Loucy (cell line): ENCODE data around the gene RAPGEF5.

Experiments used
- CTCF ChIP-seq: fragments of 200-600 bp; sonication (generic); conservative IDR thresholded peaks from 2 replicates; pipeline ENCODE4 v1.5.1; 2014; ENCODE audit warnings: mild to moderate bottlenecking, antibody characterized with exemption, low read length
- EZH2phosphoT487 ChIP-seq: fragments of 200-600 bp; IDR thresholded peaks from 2 replicates; pipeline ENCODE4 v1.6.1; 2018; ENCODE audit warnings: antibody characterized with exemption, mild to moderate bottlenecking, moderate library complexity, borderline replicate concordance

- TF ChIP-seq CTCF (no peak), EZH2phosphoT487 (no peak)
Observed at GRCh38 chr7:22301790-22302189, 55.2 kb downstream of the RAPGEF5 start.
